GM12872 (cell line): ENCODE data around the gene ST3GAL4.

Source experiments
- CTCF ChIP-seq: IDR thresholded peaks from 3 replicates; pipeline ENCODE4 v1.5.1; 2011; ENCODE audit warnings: low read depth, mild to moderate bottlenecking, low read length, moderate library complexity; ENCODE audit not compliant: insufficient read depth

ST3GAL4 gene

GRCh38 chr11:126391286-126391954 lies 35.9 kb downstream of the ST3GAL4 start:
- no peak for TF ChIP-seq CTCF

- peak; percentile 29; the same call in 1 of the 3 replicates for TF ChIP-seq CTCF
These were observed 36.6 kb downstream of the ST3GAL4 start for GRCh38 chr11:126391970-126392632.

- TF ChIP-seq CTCF, result no peak
These were observed 37.1 kb downstream of the ST3GAL4 start for GRCh38 chr11:126392633-126393013.

- TF ChIP-seq CTCF, result no peak
These were observed 37.7 kb downstream of the ST3GAL4 start for GRCh38 chr11:126393143-126393542.

- TF ChIP-seq CTCF, result no peak
These were observed 38.5 kb downstream of the ST3GAL4 start for GRCh38 chr11:126394036-126394435.

- TF ChIP-seq CTCF, result no peak
These were observed 41.5 kb downstream of the ST3GAL4 start for GRCh38 chr11:126396965-126397364.

GRCh38 chr11:126398296-126398695 lies 42.8 kb downstream of the ST3GAL4 start:
- no peak for TF ChIP-seq CTCF
